Psoas muscle (tissue), 8 donors: ENCODE data around the gene FUT7. TPM values are rescaled to one million over a fixed set of nuclear protein-coding genes. Genes with fewer than 3 reads are reported as not detected.
A peak's percentile ranks its signal among the peaks of the same experiment; 100 is the strongest.
"Not testable (repeated sequence)": the region's sequence is repeated elsewhere in the genome, so short reads cannot be mapped to it uniquely, and the experiment has no call there.

Experiments used
- ATAC-seq, 4 donors: fragments of 200-7000 bp; cut with Tn5 transposase; one replicate each; pipeline ENCODE4 v1.9.1; 2020; ENCODE audit warnings: moderate library complexity in 3 of 4, mild to moderate bottlenecking in 2 of 4
- DNase-seq, 2 donors: peaks; one replicate each; pipeline ENCODE4 v3.0.0-alpha.2; 2020
- H3K27ac ChIP-seq: fragments of 200-600 bp; one replicate; pipeline ENCODE4 v1.8.0; 2022
- H3K27me3 ChIP-seq, 3 donors: fragments of 200-600 bp in 1 of 3; one replicate each; pipeline versions ENCODE4 v1.6.1 to v1.8.0; 2013 to 2022; ENCODE audit warnings: low read length in 2 of 3, mild to moderate bottlenecking in 2 of 3, moderate library complexity in 1 of 3; ENCODE audit not compliant: insufficient read depth in 3 of 3
- H3K36me3 ChIP-seq, 2 donors: fragments of 200-600 bp in 1 of 2; one replicate each; pipeline versions ENCODE4 v1.6.1 to v1.8.0; 2013 to 2022; ENCODE audit warnings: low read depth in 1 of 2, mild to moderate bottlenecking in 1 of 2, moderate library complexity in 1 of 2; ENCODE audit not compliant: insufficient read depth in 1 of 2
- H3K4me1 ChIP-seq: fragments of 200-600 bp; one replicate; pipeline ENCODE4 v1.8.0; 2022
- H3K4me3 ChIP-seq: fragments of 200-600 bp; one replicate; pipeline ENCODE4 v1.8.0; 2022; ENCODE audit warnings: mild to moderate bottlenecking
- H3K9me3 ChIP-seq: fragments of 200-600 bp; one replicate; pipeline ENCODE4 v1.8.0; 2022
- CTCF ChIP-seq: fragments of 200-600 bp; IDR thresholded peaks from one replicate; pipeline ENCODE4 v1.8.0; 2022; ENCODE audit warnings: antibody characterized with exemption
- WGBS, 3 donors: extraction: QIAGEN DNeasy Blood & Tissue Kit; methylation state at CpG; one replicate each; pipeline versions ENCODE4 v1.1.6 to v1.1.7; 2013; 5-methylcytosine and 5-hydroxymethylcytosine counted together
- intact Hi-C, 2 donors: fragments of 100-400 bp; cut with DNase I; formaldehyde crosslinking; loops; one replicate each; pipeline versions ENCODE4 v1.11.0 to v1.14.2; 2022
- polyA plus RNA-seq, 3 donors: library from polyadenylated mRNA; stranded (reverse); fragments of 200-250 nt; gene quantifications; one replicate each; pipeline ENCODE4 v1.2.3, GENCODE V29; 2013
- total RNA-seq, 4 donors: library from RNA; stranded (reverse); fragmentation: NEBNext Ultra II Directional in 2 of 4; extraction: Animal tissue kit (Norgen Biotek cat#: 25700) in 2 of 4; gene quantifications; one replicate each; pipeline versions ENCODE4 v1.2.1 to v1.2.4, GENCODE V29; 2021 to 2023
- donor health status: healthy with polysubstance abuse.
- donor health status: DM: no; HTN: no; CAD: no; lungs with moderate emphysema.
- donor health status: Bipolar disorder and iron deficiency.
- donor health status: healthy.
- donor health status: DM: yes; HTN: yes; CAD: no.
- donor health status: DM: no; HTN: no; CAD: no.
- donor health status: DM: no; HTN: no; CAD: no.
- donor health status: DM: yes; HTN: yes; CAD: no.

Gene FUT7
- total and polyA plus RNA-seq, 7 donors: 0.01 to 0.08 (median 0.06) TPM; not detected in 4

DNA sequence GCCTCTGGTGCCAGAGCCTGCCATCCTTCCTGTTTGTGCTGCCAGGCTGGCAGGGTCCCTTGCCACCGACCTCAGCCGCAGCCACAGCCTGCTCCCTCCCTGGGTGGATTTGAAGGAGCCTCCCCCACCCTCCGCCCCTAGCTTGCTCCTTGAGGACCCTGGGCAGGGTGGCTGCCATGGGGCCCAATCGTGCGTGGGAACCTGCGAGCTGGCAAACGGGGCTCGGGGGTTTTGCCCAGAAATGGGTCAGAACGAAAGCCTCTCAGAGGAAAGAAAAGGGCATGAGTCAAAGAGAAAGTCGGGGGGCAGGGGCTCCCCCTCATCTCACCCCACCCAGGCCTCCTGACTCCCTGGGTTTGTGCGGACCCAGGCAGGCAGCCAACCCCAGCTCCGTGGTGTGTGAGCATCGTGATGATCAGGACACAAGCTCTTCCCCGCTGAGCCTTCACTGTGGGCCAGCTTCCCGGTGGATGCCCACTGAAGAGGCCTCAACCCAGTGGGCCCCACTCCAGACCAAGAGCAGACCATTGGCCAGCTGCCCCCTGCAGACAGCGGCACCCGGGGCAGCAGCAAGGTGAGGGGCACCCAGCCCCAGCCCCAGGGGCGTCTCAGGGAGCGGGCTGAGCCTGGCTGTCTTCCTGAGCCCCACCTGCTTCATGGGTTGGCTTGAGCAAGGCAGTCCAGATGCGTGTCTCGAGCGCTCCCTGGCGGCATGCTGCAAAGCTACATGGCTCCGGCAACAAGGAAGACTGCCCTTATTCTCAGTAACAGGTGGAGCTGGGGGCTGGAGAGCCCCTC is 3.0 kb upstream of the FUT7 start:
- Histone ChIP-seq H3K27ac (no peak overlapping the region), H3K9me3 (no peaks in the 10 kb centered on the region), H3K27me3 (peaks cover 0 to 6% (median 0%) of the 10 kb centered on the region in 3 donors), H3K4me1 (peaks cover 6% of the 10 kb centered on the region), H3K4me3 (no peak overlapping the region), H3K36me3 (peaks cover 0 to 12% of the 10 kb centered on the region in 2 donors)
- WGBS, 3 donors: 7 to 13% (median 7%) methylated on average over 23 to 24 of the region's 24 CpGs
- ATAC-seq (peak; percentile 74 to 94 (median 92)), DNase-seq (peak; percentile 78 to 92)
- peak; percentile 88 for TF ChIP-seq CTCF
- intact Hi-C loops: loop anchor here (1.0 to 2.0 kb wide), 3 partner anchors 86 to 248 kb away; no protein-coding TSS in a partner anchor

DNA sequence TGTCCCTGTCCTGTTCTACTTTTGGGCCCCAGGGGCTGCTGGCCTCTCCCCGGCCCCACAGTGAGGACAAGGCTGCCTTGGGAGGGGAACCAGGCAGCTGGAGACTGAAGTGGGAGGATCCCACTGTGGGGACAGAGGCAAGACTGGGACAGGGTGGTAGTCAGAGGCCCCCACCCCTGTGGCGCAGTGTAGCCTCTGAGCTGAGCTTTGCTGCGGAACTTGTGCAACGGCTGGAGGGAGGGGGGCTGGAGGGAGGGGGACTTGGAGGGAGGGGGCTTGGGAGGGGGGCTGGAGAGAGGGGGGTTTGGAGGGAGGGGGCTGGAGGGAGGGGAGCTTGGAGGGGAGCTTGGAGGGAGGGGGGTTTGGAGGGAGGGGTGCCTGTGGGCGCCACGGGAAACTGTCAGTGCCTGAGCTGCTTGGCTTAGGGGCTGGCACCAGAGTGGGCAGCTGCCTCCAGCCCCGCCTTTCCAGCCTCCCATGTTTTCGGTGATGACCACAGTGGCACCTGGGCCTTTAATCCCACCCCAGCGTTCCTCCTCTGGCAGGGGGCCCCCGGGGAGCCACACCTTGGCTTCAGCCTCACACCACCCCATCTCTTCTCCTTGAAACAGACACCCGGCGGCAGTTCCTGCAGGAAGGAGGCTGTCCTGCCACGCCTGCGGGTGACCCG is 2.3 kb upstream of the FUT7 start:
- peaks cover 0 to 5% of the 10 kb centered on the region in 2 donors for H3K36me3 ChIP-seq
- H3K27me3 ChIP-seq: peaks cover 0 to 6% (median 0%) of the 10 kb centered on the region in 3 donors
- peaks cover 9% of the 10 kb centered on the region for H3K4me1 ChIP-seq
- no peaks in the 10 kb centered on the region for H3K9me3 ChIP-seq
- WGBS, 3 donors: 31 to 34% (median 32%) methylated on average over 14 to 15 of the region's 15 CpGs
- H3K4me3 ChIP-seq: peak overlapping the region; percentile 28
- ATAC-seq: no peak
- no peak for DNase-seq
- no peak overlapping the region for H3K27ac ChIP-seq
- intact Hi-C loops: loop anchor here (2.0 kb wide), 2 partner anchors 85 to 245 kb away; no protein-coding TSS in a partner anchor
- no peak for TF ChIP-seq CTCF

DNA sequence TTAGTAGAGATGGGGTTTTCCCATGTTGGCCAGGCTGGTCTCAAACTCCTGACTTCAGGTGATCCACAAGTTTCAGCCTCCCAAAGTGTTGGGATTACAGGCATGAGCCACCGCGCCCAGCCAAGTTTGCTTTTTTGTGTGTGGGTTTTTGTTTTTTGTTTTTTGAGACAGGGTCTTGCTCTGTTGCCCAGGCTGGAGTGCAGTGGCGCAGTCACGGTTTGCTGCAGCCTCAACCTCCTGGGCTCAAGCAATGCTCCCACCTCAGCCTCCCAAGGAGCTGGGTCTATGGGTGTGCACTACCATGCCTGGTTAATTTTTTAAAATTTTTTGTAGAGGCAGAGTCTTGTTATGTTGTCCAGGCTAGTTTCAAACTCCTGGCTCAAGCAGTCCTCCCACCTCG is 1.6 kb upstream of the FUT7 start:
- H3K36me3 ChIP-seq, H3K27me3 ChIP-seq, H3K27ac ChIP-seq, ATAC-seq, intact Hi-C loops, DNase-seq, H3K9me3 ChIP-seq: not testable (repeated sequence)
- peaks cover 16% of the 10 kb centered on the region for H3K4me1 ChIP-seq
- H3K4me3 ChIP-seq: peak overlapping the region; percentile 28
- 92 to 98% (median 96%) methylated on average over 5 of the region's 5 CpGs for WGBS, 3 donors

DNA sequence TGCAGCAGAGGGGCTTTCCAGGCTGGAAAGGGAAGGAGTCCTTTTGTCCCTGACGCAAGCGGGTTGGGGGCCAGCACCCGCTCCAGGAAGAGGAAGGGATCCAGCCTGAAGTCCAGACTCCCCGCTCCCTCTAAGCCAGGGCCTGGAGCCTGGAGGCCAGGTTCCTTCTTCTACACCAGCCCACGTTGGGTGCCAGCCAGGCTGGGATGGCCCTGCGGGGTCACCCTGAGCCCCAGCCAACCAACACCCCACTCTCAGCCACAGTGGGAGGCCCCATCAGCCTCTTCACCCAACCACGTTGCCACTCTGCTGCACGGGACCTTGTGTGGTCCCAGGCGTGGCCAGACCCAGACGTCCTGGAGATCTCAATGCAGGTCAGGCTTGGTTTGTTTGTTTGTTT is 970 bp upstream of the FUT7 start:
- Histone ChIP-seq H3K4me3 (peak overlapping the region; percentile 28), H3K4me1 (peaks cover 16% of the 10 kb centered on the region), H3K27ac (no peak overlapping the region), H3K9me3 (no peaks in the 10 kb centered on the region), H3K27me3 (peaks cover 0 to 6% (median 0%) of the 10 kb centered on the region in 3 donors), H3K36me3 (no peaks in the 10 kb centered on the region)
- WGBS, 3 donors: 84 to 89% (median 85%) methylated on average over 9 to 10 of the region's 10 CpGs
- peak; percentile 65 to 73 for DNase-seq
- no peak for ATAC-seq
- no peak for TF ChIP-seq CTCF
- intact Hi-C loops: no loop called here
